H1 (cell line): ENCODE measurements around the gene BCL2L12. TPM values are rescaled to one million over a fixed set of nuclear protein-coding genes. Genes with fewer than 3 reads are reported as not detected.

ENCODE experiments used
- ASH2L ChIP-seq: fragments of 200-600, 300-600 bp; sonication (generic); IDR thresholded peaks from one replicate; pipeline ENCODE4 v1.7.1; 2017; ENCODE audit warnings: low read length
- BCL11A ChIP-seq, 2 experiments: IDR thresholded peaks; one replicate each; pipeline ENCODE4 v1.6.1; 2011; ENCODE audit warnings: low read depth in 2 of 2, low read length in 2 of 2, mild to moderate bottlenecking in 2 of 2
- CTCF ChIP-seq, 3 experiments: IDR thresholded peaks; 1 replicate in 2 of 3; 2 replicates in 1 of 3; pipeline versions ENCODE4 v1.5.1 to v1.6.1; 2011; ENCODE audit warnings: low read length in 3 of 3, mild to moderate bottlenecking in 3 of 3, inconsistent platforms in 2 of 3, low read depth in 1 of 3, moderate library complexity in 1 of 3; ENCODE audit not compliant: insufficient read depth in 1 of 3; ENCODE audit errors: control extremely low read depth in 1 of 3
- NANOG ChIP-seq: IDR thresholded peaks from 2 replicates; pipeline ENCODE4 v1.6.1; 2011; ENCODE audit warnings: low read length, low read depth, mild to moderate bottlenecking, inconsistent platforms; ENCODE audit not compliant: insufficient read depth, poor library complexity, severe bottlenecking
- RAD21 ChIP-seq, 2 experiments: IDR thresholded peaks in 1 of 2; conservative IDR thresholded peaks in 1 of 2; 2 replicates each; pipeline ENCODE4 v1.6.1; 2011; ENCODE audit warnings: low read depth in 2 of 2, low read length in 2 of 2, improper control_type of control experiment in 1 of 2, inconsistent platforms in 1 of 2, mild to moderate bottlenecking in 1 of 2, moderate library complexity in 1 of 2
- TEAD4 ChIP-seq: IDR thresholded peaks from 2 replicates; pipeline ENCODE4 v1.6.1; 2012; ENCODE audit warnings: low read depth, low read length, inconsistent platforms, mixed read lengths
- polyA plus RNA-seq, 7 experiments: library from polyadenylated mRNA; depleted of rRNA in 3 of 7; stranded (reverse) in 5 of 7; unstranded in 2 of 7; fragments of >200 nt in 5 of 7; fragments of 200-250 nt in 2 of 7; gene quantifications; 1 replicate in 5 of 7; 2 replicates in 1 of 7; 4 replicates in 1 of 7; pipeline versions ENCODE4 v1.2.1 to v1.2.3, GENCODE V29; 2011 to 2013; ENCODE audit warnings: missing spikeins in 2 of 7, mixed read lengths in 2 of 7
- total RNA-seq: library from RNA; stranded (reverse); fragmentation: NEBNext Ultra II Directional; extraction: Animal tissue kit (Norgen Biotek cat#: 25700); gene quantifications from 2 replicates; pipeline ENCODE4 v1.2.1, GENCODE V29; 2021

Gene BCL2L12
- total and polyA plus RNA-seq, 2 of the 8 experiments (the other 6 are each of a cell fraction or from before 2014, with no cell fraction given), result 126 to 209 TPM

GRCh38 chr19:49655570-49656455 lies 9.9 kb upstream of the BCL2L12 start (continued):
- no peak for TF ChIP-seq ASH2L
- TF ChIP-seq BCL11A (IDR thresholded peaks at IDR 0.05; ENCODE audit: low read depth in 2 of 2, low read length in 2 of 2), result no peak
- TF ChIP-seq NANOG, result no peak
- no peak for TF ChIP-seq CTCF (IDR thresholded peaks at IDR 0.05; ENCODE audit: control extremely low read depth in 1 of 3, insufficient read depth in 1 of 3, low read depth in 1 of 3, low read length in 3 of 3)
- TF ChIP-seq RAD21 (IDR thresholded peaks at IDR 0.05 in 1 of 2, conservative IDR thresholded peaks at IDR 0.05 in 1 of 2; ENCODE audit: low read depth in 2 of 2, low read length in 2 of 2), result no peak
- TF ChIP-seq TEAD4, result no peak
- TF ChIP-seq, all 59 proteins: peak for 0
